IMR-90 (cell line): ENCODE data around the gene KLF7. TPM values are rescaled to one million over a fixed set of nuclear protein-coding genes. Genes with fewer than 3 reads are reported as not detected.

Experiments used
- ATAC-seq: fragments of 200-7000 bp; cut with Tn5 transposase; 2 replicates; pipeline ENCODE4 v1.9.1; 2020; ENCODE audit warnings: low read depth, mild to moderate bottlenecking, moderate library complexity
- BruUV-seq: library from RNA; stranded (reverse); fragments of 400-500 nt; replicated peaks from 2 replicates; lab custom pipeline; 2021; lab: Mats Ljungman, UMichigan
- CTCF ChIA-PET: fragments of 300-600 bp; formaldehyde crosslinking; extraction: SDS; loops from one replicate; lab custom pipeline; 2021; ENCODE audit warnings: antibody characterized with exemption; lab: Yijun Ruan, JAX
- POLR2A ChIA-PET: fragments of 300-600 bp; sonication (Branson Sonifier 250); formaldehyde crosslinking; loops from one replicate; lab custom pipeline; 2022; ENCODE audit warnings: antibody characterized with exemption; ENCODE audit not compliant: unreplicated experiment; lab: Charles Lee
- DNase-seq: peaks from one replicate; pipeline ENCODE4 v3.0.0; 2013
- H2AFZ ChIP-seq: replicated peaks from 2 replicates; pipeline ENCODE3; 2013; ENCODE audit warnings: low read length, mild to moderate bottlenecking; ENCODE audit not compliant: poor library complexity
- H2AK5ac ChIP-seq: 2 replicates; pipeline ENCODE4 v1.6.1; 2013; ENCODE audit warnings: low read depth, low read length, inconsistent platforms
- H2AK9ac ChIP-seq: replicated peaks from 2 replicates; pipeline ENCODE3; 2013; ENCODE audit warnings: mild to moderate bottlenecking, low read depth, low read length, moderate library complexity; ENCODE audit not compliant: poor library complexity
- H2BK120ac ChIP-seq: 2 replicates; pipeline ENCODE4 v1.6.1; 2013; ENCODE audit warnings: low read depth, low read length, inconsistent platforms
- H2BK15ac ChIP-seq: 3 replicates; pipeline ENCODE4 v1.6.1; 2013; ENCODE audit warnings: low read depth, low read length, inconsistent platforms
- H2BK20ac ChIP-seq: 2 replicates; pipeline ENCODE4 v1.6.1; 2013; ENCODE audit warnings: low read depth, mild to moderate bottlenecking, inconsistent platforms, low read length, moderate library complexity
- H2BK5ac ChIP-seq: 2 replicates; pipeline ENCODE4 v1.6.1; 2013; ENCODE audit warnings: mild to moderate bottlenecking, low read depth, low read length, inconsistent platforms; ENCODE audit not compliant: poor library complexity, severe bottlenecking
- H3K14ac ChIP-seq: replicated peaks from 2 replicates; pipeline ENCODE4 v1.6.1; 2013; ENCODE audit warnings: low read depth, low read length, inconsistent platforms
- H3K18ac ChIP-seq: 2 replicates; pipeline ENCODE4 v1.6.1; 2013; ENCODE audit warnings: low read depth, low read length, control low read depth
- H3K23ac ChIP-seq: 2 replicates; pipeline ENCODE4 v1.6.1; 2013; ENCODE audit warnings: low read depth, low read length, inconsistent platforms
- H3K27ac ChIP-seq: 2 replicates; pipeline ENCODE4 v1.5.1; 2013; ENCODE audit warnings: mild to moderate bottlenecking, control low read depth, low read length; ENCODE audit not compliant: insufficient read depth
- H3K27me3 ChIP-seq: 2 replicates; pipeline ENCODE4 v1.6.1; 2013; ENCODE audit warnings: low read length; ENCODE audit not compliant: control insufficient read depth, insufficient read depth
- H3K36me3 ChIP-seq: 2 replicates; pipeline ENCODE4 v1.6.1; 2013; ENCODE audit warnings: low read length, mixed read lengths; ENCODE audit not compliant: control insufficient read depth, insufficient read depth
- H3K4ac ChIP-seq: 2 replicates; pipeline ENCODE4 v1.6.1; 2013; ENCODE audit warnings: low read depth, low read length, inconsistent platforms
- H3K4me1 ChIP-seq: 2 replicates; pipeline ENCODE4 v1.6.1; 2013; ENCODE audit warnings: low read length, mixed read lengths; ENCODE audit not compliant: control insufficient read depth, insufficient read depth
- H3K4me2 ChIP-seq: 2 replicates; pipeline ENCODE4 v1.6.1; 2013; ENCODE audit warnings: low read depth, mild to moderate bottlenecking, control low read depth, low read length, moderate library complexity
- H3K4me3 ChIP-seq: 2 replicates; pipeline ENCODE4 v1.5.1; 2013; ENCODE audit warnings: low read depth, mild to moderate bottlenecking, control low read depth, low read length, moderate library complexity; ENCODE audit not compliant: insufficient read depth
- H3K56ac ChIP-seq: 2 replicates; pipeline ENCODE4 v1.6.1; 2013; ENCODE audit warnings: low read length, inconsistent platforms; ENCODE audit not compliant: insufficient read depth; ENCODE audit errors: extremely low read depth
- H3K79me1 ChIP-seq, 2 experiments: 2 replicates each; pipeline ENCODE4 v1.6.1; 2013; ENCODE audit warnings: low read length in 2 of 2, inconsistent platforms in 1 of 2, low read depth in 1 of 2
- H3K9ac ChIP-seq: 2 replicates; pipeline ENCODE4 v1.6.1; 2013; ENCODE audit warnings: low read depth, low read length, control low read depth
- H3K9me1 ChIP-seq: 2 replicates; pipeline ENCODE4 v1.6.1; 2013; ENCODE audit warnings: low read length, inconsistent platforms; ENCODE audit not compliant: insufficient read depth
- H3K9me3 ChIP-seq: 2 replicates; pipeline ENCODE4 v1.6.1; 2013; ENCODE audit warnings: low read length; ENCODE audit not compliant: control insufficient read depth, insufficient read depth
- H4K20me1 ChIP-seq: 2 replicates; pipeline ENCODE4 v1.6.1; 2013; ENCODE audit warnings: low read length, inconsistent platforms; ENCODE audit not compliant: insufficient read depth
- H4K5ac ChIP-seq: 2 replicates; pipeline ENCODE4 v1.6.1; 2013; ENCODE audit warnings: mild to moderate bottlenecking, low read depth, low read length, control low read depth
- H4K8ac ChIP-seq, 2 experiments: 2 replicates each; pipeline ENCODE4 v1.6.1; 2013; ENCODE audit warnings: low read depth in 2 of 2, low read length in 2 of 2, control low read depth in 1 of 2, inconsistent platforms in 1 of 2
- H4K91ac ChIP-seq: 2 replicates; pipeline ENCODE4 v1.6.1; 2013; ENCODE audit warnings: low read depth, low read length, inconsistent platforms; ENCODE audit not compliant: insufficient read depth
- CEBPB ChIP-seq: IDR thresholded peaks from 2 replicates; pipeline ENCODE4 v1.6.1; 2012; ENCODE audit warnings: low read depth, low read length, improper control_type of control experiment
- CHD1 ChIP-seq: IDR thresholded peaks from 2 replicates; pipeline ENCODE4 v1.6.1; 2012; ENCODE audit warnings: low read depth, low read length, improper control_type of control experiment
- CTCF ChIP-seq: conservative IDR thresholded peaks from 2 replicates; pipeline ENCODE4 v1.5.1; 2012; ENCODE audit warnings: mild to moderate bottlenecking, low read depth, low read length, improper control_type of control experiment
- ELK1 ChIP-seq: fragments of 150-350 bp; IDR thresholded peaks from 2 replicates; pipeline ENCODE4 v1.6.1; 2016; ENCODE audit warnings: low read depth, mild to moderate bottlenecking, low read length, moderate library complexity, borderline replicate concordance
- MAFK ChIP-seq: IDR thresholded peaks from 2 replicates; pipeline ENCODE4 v1.6.1; 2012; ENCODE audit warnings: low read depth, low read length, improper control_type of control experiment
- MAZ ChIP-seq: IDR thresholded peaks from 2 replicates; pipeline ENCODE4 v1.6.1; 2012; ENCODE audit warnings: low read depth, mild to moderate bottlenecking, low read length, improper control_type of control experiment, moderate library complexity, borderline replicate concordance
- NFE2L2 ChIP-seq: fragments of 150-350 bp; IDR thresholded peaks from 2 replicates; pipeline ENCODE4 v1.6.1; 2016; ENCODE audit warnings: low read depth, mild to moderate bottlenecking, low read length
- POLR2A ChIP-seq: IDR thresholded peaks from 2 replicates; pipeline ENCODE4 v1.6.1; 2012; ENCODE audit warnings: mild to moderate bottlenecking, low read depth, low read length
- RAD21 ChIP-seq: IDR thresholded peaks from 2 replicates; pipeline ENCODE4 v1.6.1; 2012; ENCODE audit warnings: low read length, improper control_type of control experiment
- RFX5 ChIP-seq: IDR thresholded peaks from 2 replicates; pipeline ENCODE4 v1.8.0; 2012; ENCODE audit warnings: low read depth, mild to moderate bottlenecking, low read length, moderate library complexity
- SMC3 ChIP-seq: fragments of 150-350 bp; IDR thresholded peaks from 2 replicates; pipeline ENCODE4 v1.6.1; 2016; ENCODE audit warnings: low read depth, mild to moderate bottlenecking, antibody characterized with exemption, low read length, moderate library complexity
- USF2 ChIP-seq: fragments of 150-350 bp; IDR thresholded peaks from 2 replicates; pipeline ENCODE4 v1.6.1; 2017; ENCODE audit warnings: mild to moderate bottlenecking, antibody characterized with exemption, low read length, low read depth
- dilution Hi-C: fragments of 300-500 bp; cut with HindIII; formaldehyde crosslinking; loops from one replicate; pipeline ENCODE4 v1.14.3; 2018; ENCODE audit warnings: low sequenced_read_pairs; ENCODE audit not compliant: unreplicated experiment
- in situ Hi-C: fragments of 300-500 bp; cut with MboI; formaldehyde crosslinking; loops from 3 replicates; pipeline ENCODE4 v1.14.3; 2019; ENCODE audit warnings: low sequenced_read_pairs, inconsistent platforms, mixed read lengths
- intact Hi-C: fragments of 100-400 bp; cut with micrococcal nuclease; formaldehyde crosslinking; loops from 2 replicates; pipeline ENCODE4 v1.10.0; 2022
- polyA plus RNA-seq, 3 experiments: library from polyadenylated mRNA; depleted of rRNA; stranded (reverse); fragments of >200 nt; gene quantifications; 2 replicates each; pipeline ENCODE4 v1.2.3, GENCODE V29; 2012; ENCODE audit warnings: low replicate concordance in 1 of 3
- total RNA-seq: library from RNA; depleted of rRNA; stranded (reverse); fragments of >200 nt; gene quantifications from 2 replicates; pipeline ENCODE4 v1.2.3, GENCODE V29; 2012

The KLF7 gene
- total and polyA plus RNA-seq, 2 of the 4 experiments (the other 2 are of a cell fraction): 23.1 to 28.5 TPM

GRCh38 chr2:207205173-207205957 lies 39.6 kb upstream of the KLF7 start:
- Histone ChIP-seq H2AK5ac (no peak overlapping the region), H2BK120ac (no peak overlapping the region), H3K27me3 (no peaks in the 10 kb centered on the region), H3K56ac (no peak overlapping the region), H3K4me3 (no peak overlapping the region), H3K79me1 (no peaks in the 10 kb centered on the region), H3K18ac (no peak overlapping the region), H2BK15ac (no peak overlapping the region), H4K20me1 (no peaks in the 10 kb centered on the region), H3K23ac (no peak overlapping the region), H2BK5ac (no peak overlapping the region), H4K5ac (no peak overlapping the region), H2BK20ac (no peak overlapping the region), H2AFZ (no peak overlapping the region), H3K36me3 (no peaks in the 10 kb centered on the region), H3K9ac (no peak overlapping the region), H3K9me1 (no peaks in the 10 kb centered on the region), H3K14ac (no peak overlapping the region), H3K27ac (no peak overlapping the region), H4K8ac (no peak overlapping the region), H2AK9ac (no peak overlapping the region), H4K91ac (no peak overlapping the region), H3K9me3 (no peaks in the 10 kb centered on the region), H3K4me2 (no peak overlapping the region), H3K4me1 (no peaks in the 10 kb centered on the region), H3K4ac (no peak overlapping the region)
- DNase-seq (no peak), ATAC-seq (no peak)
- ChIA-PET POLR2A (no interaction called here), CTCF (interaction anchor here (0.6 to 0.7 kb wide), 2 partner anchors 52 to 58 kb away, joined by 3 to 4 read pairs; no protein-coding TSS in a partner anchor)
- BruUV-seq: no TSS peak
- in situ Hi-C loops: no loop called here
- intact Hi-C loops: no loop called here
- TF ChIP-seq RAD21 (no peak), NFE2L2 (no peak), SMC3 (no peak), CHD1 (no peak), USF2 (no peak), ELK1 (no peak), RFX5 (no peak), MAZ (no peak), CEBPB (no peak), MAFK (no peak), CTCF (no peak), POLR2A (no peak)
- dilution Hi-C loops: no loop called here
